Subcutaneous adipose tissue (tissue), 4 donors: ENCODE measurements around the gene TMPRSS2. TPM values are rescaled to one million over a fixed set of nuclear protein-coding genes. Genes with fewer than 3 reads are reported as not detected.

Experiments used
- CTCF ChIP-seq: fragments of 450-650 bp; IDR thresholded peaks from one replicate; pipeline ENCODE4 v1.5.1; 2016; ENCODE audit warnings: low read depth, mild to moderate bottlenecking, control low read depth, antibody characterized with exemption, moderate library complexity
- total RNA-seq, 4 donors: library from RNA; depleted of rRNA; stranded (reverse); fragments of >200 nt; gene quantifications; one replicate each; pipeline ENCODE4 v1.1.0, GENCODE V29; 2016

The TMPRSS2 gene
- total RNA-seq, 4 donors from 2014 or later = 0.19 to 1.5 TPM; not detected in 2

- no peak for TF ChIP-seq CTCF
These were observed 60.6 kb downstream of the TMPRSS2 start for GRCh38 chr21:41447356-41447755.

GRCh38 chr21:41446586-41446985 is 61.4 kb downstream of the TMPRSS2 start:
- TF ChIP-seq CTCF = no peak

- no peak for TF ChIP-seq CTCF
These were observed 62.5 kb downstream of the TMPRSS2 start for GRCh38 chr21:41445465-41445862.

- no peak for TF ChIP-seq CTCF
These were observed 63.1 kb downstream of the TMPRSS2 start for GRCh38 chr21:41444703-41445464.

GRCh38 chr21:41443562-41443961 is 64.4 kb downstream of the TMPRSS2 start:
- no peak for TF ChIP-seq CTCF

- no peak for TF ChIP-seq CTCF
These were observed 65.3 kb downstream of the TMPRSS2 start for GRCh38 chr21:41442481-41443186.

- TF ChIP-seq CTCF = no peak
These were observed 66.4 kb downstream of the TMPRSS2 start for GRCh38 chr21:41441546-41441945.
